GM21576 (cell line): ENCODE results near the gene LNX2.

Source experiments
- ATAC-seq: cut with Tn5 transposase; IDR thresholded peaks from one replicate; pipeline ENCODE4 v1.9.1; 2021; ENCODE audit warnings: mild to moderate bottlenecking, moderate library complexity; ENCODE audit not compliant: unreplicated experiment

Gene LNX2

GRCh38 chr13:27570906-27571305, 49.4 kb downstream of the LNX2 start:
- ATAC-seq, result no peak

- no peak for ATAC-seq
Observed at GRCh38 chr13:27569405-27569804, 50.9 kb downstream of the LNX2 start.

- no peak for ATAC-seq
Observed at GRCh38 chr13:27565818-27566217, 54.5 kb downstream of the LNX2 start.

GRCh38 chr13:27562457-27562856, 57.9 kb downstream of the LNX2 start:
- no peak for ATAC-seq

- ATAC-seq, result no peak
Observed at GRCh38 chr13:27559719-27560118, 60.6 kb downstream of the LNX2 start.

GRCh38 chr13:27556109-27556508, 64.2 kb downstream of the LNX2 start:
- ATAC-seq, result no peak

- no peak for ATAC-seq
Observed at GRCh38 chr13:27551562-27551961, 68.8 kb downstream of the LNX2 start.

GRCh38 chr13:27549406-27549981, 70.8 kb downstream of the LNX2 start:
- no peak for ATAC-seq

- ATAC-seq, result no peak
Observed at GRCh38 chr13:27542220-27542619, 78.1 kb downstream of the LNX2 start.

- no peak for ATAC-seq
Observed at GRCh38 chr13:27541386-27541785, 78.9 kb downstream of the LNX2 start.

GRCh38 chr13:27536361-27537101, 83.8 kb downstream of the LNX2 start:
- ATAC-seq, result no peak

GRCh38 chr13:27535546-27535945, 84.8 kb downstream of the LNX2 start:
- ATAC-seq, result no peak

- no peak for ATAC-seq
Observed at GRCh38 chr13:27534981-27535380, 85.3 kb downstream of the LNX2 start.

- no peak for ATAC-seq
Observed at GRCh38 chr13:27534108-27534980, 86.0 kb downstream of the LNX2 start.

GRCh38 chr13:27533155-27533643, 87.1 kb downstream of the LNX2 start:
- ATAC-seq, result no peak

GRCh38 chr13:27528908-27529307, 91.4 kb downstream of the LNX2 start:
- ATAC-seq, result no peak

GRCh38 chr13:27526516-27526915, 93.8 kb downstream of the LNX2 start:
- ATAC-seq, result no peak

GRCh38 chr13:27524981-27525975, 95.1 kb downstream of the LNX2 start:
- no peak for ATAC-seq

GRCh38 chr13:27523346-27524073, 96.8 kb downstream of the LNX2 start:
- ATAC-seq, result no peak

- no peak for ATAC-seq
Observed at GRCh38 chr13:27522847-27523246, 97.5 kb downstream of the LNX2 start.
